H9 (cell line): Measurements from ENCODE around the gene DENND4A. TPM values are rescaled to one million over a fixed set of nuclear protein-coding genes. Genes with fewer than 3 reads are reported as not detected.

Experiments used
- DNase-seq: peaks from one replicate; pipeline ENCODE4 v3.0.0-alpha.2; 2017
- H2AFZ ChIP-seq: one replicate; pipeline ENCODE4 v1.6.1; 2013; ENCODE audit warnings: mild to moderate bottlenecking, low read length, control low read depth, moderate library complexity
- H2AK5ac ChIP-seq: 2 replicates; pipeline ENCODE4 v1.6.1; 2013; ENCODE audit warnings: low read length, control low read depth, mixed read lengths; ENCODE audit not compliant: insufficient read length
- H2BK120ac ChIP-seq: one replicate; pipeline ENCODE4 v1.6.1; 2013; ENCODE audit warnings: low read depth, mild to moderate bottlenecking, low read length, control low read depth, inconsistent platforms; ENCODE audit not compliant: poor library complexity, severe bottlenecking
- H2BK12ac ChIP-seq: 2 replicates; pipeline ENCODE4 v1.6.1; 2013; ENCODE audit warnings: low read length, control low read depth, mixed read lengths, low read depth; ENCODE audit not compliant: insufficient read length
- H2BK15ac ChIP-seq: 2 replicates; pipeline ENCODE4 v1.6.1; 2013; ENCODE audit warnings: low read depth, low read length, control low read depth
- H2BK20ac ChIP-seq: one replicate; pipeline ENCODE4 v1.6.1; 2013; ENCODE audit warnings: low read depth, mild to moderate bottlenecking, low read length, control low read depth, inconsistent platforms; ENCODE audit not compliant: poor library complexity, severe bottlenecking
- H2BK5ac ChIP-seq: 2 replicates; pipeline ENCODE4 v1.6.1; 2013; ENCODE audit warnings: low read length, control low read depth, mixed read lengths; ENCODE audit not compliant: insufficient read length
- H3K14ac ChIP-seq: 2 replicates; pipeline ENCODE4 v1.6.1; 2013; ENCODE audit warnings: low read length, control low read depth; ENCODE audit not compliant: insufficient read depth
- H3K18ac ChIP-seq: 2 replicates; pipeline ENCODE4 v1.6.1; 2013; ENCODE audit warnings: low read depth, mild to moderate bottlenecking, mixed read lengths, low read length, control low read depth; ENCODE audit not compliant: insufficient read length
- H3K23ac ChIP-seq: 2 replicates; pipeline ENCODE4 v1.6.1; 2013; ENCODE audit warnings: low read length, control low read depth, mixed read lengths, low read depth; ENCODE audit not compliant: insufficient read length
- H3K23me2 ChIP-seq: 2 replicates; pipeline ENCODE4 v1.6.1; 2013; ENCODE audit warnings: low read depth, mild to moderate bottlenecking, mixed read lengths, low read length, control low read depth; ENCODE audit not compliant: insufficient read length, poor library complexity, severe bottlenecking
- H3K27ac ChIP-seq: 2 replicates; pipeline ENCODE4 v1.5.1; 2013; ENCODE audit warnings: low read length, control low read depth, mixed read lengths, low read depth; ENCODE audit not compliant: insufficient read length
- H3K27me3 ChIP-seq: 2 replicates; pipeline ENCODE4 v1.6.1; 2013; ENCODE audit warnings: low read length, control low read depth, inconsistent platforms; ENCODE audit not compliant: insufficient read depth
- H3K4ac ChIP-seq: 2 replicates; pipeline ENCODE4 v1.6.1; 2013; ENCODE audit warnings: low read depth, mild to moderate bottlenecking, control low read depth, inconsistent platforms, low read length, moderate library complexity
- H3K4me1 ChIP-seq: 2 replicates; pipeline ENCODE4 v1.6.1; 2013; ENCODE audit warnings: low read length, control low read depth, inconsistent platforms; ENCODE audit not compliant: insufficient read depth
- H3K4me2 ChIP-seq: 2 replicates; pipeline ENCODE4 v1.6.1; 2013; ENCODE audit warnings: low read length, control low read depth, mixed read lengths; ENCODE audit not compliant: insufficient read length, insufficient read depth
- H3K56ac ChIP-seq: 2 replicates; pipeline ENCODE4 v1.6.1; 2013; ENCODE audit warnings: low read depth, mild to moderate bottlenecking, mixed read lengths, low read length, control low read depth; ENCODE audit not compliant: insufficient read length
- H3K79me1 ChIP-seq: 2 replicates; pipeline ENCODE4 v1.6.1; 2013; ENCODE audit warnings: low read depth, mild to moderate bottlenecking, moderate library complexity, low read length, control low read depth, inconsistent platforms; ENCODE audit not compliant: insufficient read depth, poor library complexity, severe bottlenecking
- H3K79me2 ChIP-seq: 2 replicates; pipeline ENCODE4 v1.6.1; 2013; ENCODE audit warnings: low read length, control low read depth, inconsistent platforms; ENCODE audit not compliant: insufficient read depth
- H3K9ac ChIP-seq: 2 replicates; pipeline ENCODE4 v1.6.1; 2013; ENCODE audit warnings: low read length, control low read depth, mixed read lengths; ENCODE audit not compliant: insufficient read length; ENCODE audit errors: extremely low read depth
- H3K9me3 ChIP-seq: one replicate; pipeline ENCODE4 v1.6.1; 2013; ENCODE audit warnings: low read depth, low read length, inconsistent platforms; ENCODE audit not compliant: control insufficient read depth
- H3T11ph ChIP-seq: one replicate; pipeline ENCODE4 v1.6.1; 2013; ENCODE audit warnings: mild to moderate bottlenecking, low read length, control low read depth, inconsistent platforms
- H4K20me1 ChIP-seq: one replicate; pipeline ENCODE4 v1.6.1; 2013; ENCODE audit not compliant: control insufficient read depth, insufficient read length, insufficient read depth
- H4K5ac ChIP-seq: 2 replicates; pipeline ENCODE4 v1.6.1; 2013; ENCODE audit warnings: low read depth, mild to moderate bottlenecking, mixed read lengths, low read length, control low read depth; ENCODE audit not compliant: insufficient read length
- H4K8ac ChIP-seq: replicated peaks from 2 replicates; pipeline ENCODE4 v1.6.1; 2013; ENCODE audit warnings: low read length, control low read depth, mixed read lengths, low read depth; ENCODE audit not compliant: insufficient read length
- H4K91ac ChIP-seq: 2 replicates; pipeline ENCODE4 v1.6.1; 2013; ENCODE audit warnings: low read depth, mild to moderate bottlenecking, moderate library complexity, mixed read lengths, low read length, control low read depth; ENCODE audit not compliant: insufficient read length
- H3K27ac Mint-ChIP-seq, 3 experiments: 2 replicates in 2 of 3; 3 replicates in 1 of 3; pipeline ENCODE4 v1.8.0; 2020 to 2021; ENCODE audit warnings: mixed read lengths in 3 of 3, mild to moderate bottlenecking in 1 of 3, moderate library complexity in 1 of 3
- H3K27me3 Mint-ChIP-seq: 2 replicates; pipeline ENCODE4 v1.8.0; 2021; ENCODE audit warnings: low read depth, mild to moderate bottlenecking, moderate library complexity, mixed read lengths
- H3K36me3 Mint-ChIP-seq, 3 experiments: 2 replicates in 2 of 3; 3 replicates in 1 of 3; pipeline ENCODE4 v1.8.0; 2020 to 2021; ENCODE audit warnings: low read depth in 3 of 3, mixed read lengths in 3 of 3; ENCODE audit not compliant: insufficient read depth in 1 of 3
- H3K4me1 Mint-ChIP-seq, 2 experiments: 2 replicates each; pipeline ENCODE4 v1.8.0; 2020; ENCODE audit warnings: mixed read lengths in 2 of 2
- H3K4me3 Mint-ChIP-seq, 2 experiments: 2 replicates in 1 of 2; 3 replicates in 1 of 2; pipeline ENCODE4 v1.8.0; 2020 to 2021; ENCODE audit warnings: mild to moderate bottlenecking in 2 of 2, mixed read lengths in 2 of 2, moderate library complexity in 1 of 2
- H3K9me3 Mint-ChIP-seq, 2 experiments: 2 replicates in 1 of 2; 3 replicates in 1 of 2; pipeline ENCODE4 v1.8.0; 2020; ENCODE audit warnings: mild to moderate bottlenecking in 2 of 2, mixed read lengths in 2 of 2, moderate library complexity in 1 of 2
- CTCF ChIP-seq: fragments of 200-600 bp; sonication (generic); conservative IDR thresholded peaks from 3 replicates; pipeline ENCODE4 v1.8.0; 2021; ENCODE audit warnings: antibody characterized with exemption, mild to moderate bottlenecking
- WGBS: extraction: QIAGEN DNeasy Blood & Tissue Kit; methylation state at CpG from one replicate; pipeline ENCODE4 v1.1.7; 2013; ENCODE audit warnings: missing lambda C conversion rate, low lambda C conversion rate, mixed read lengths; ENCODE audit not compliant: insufficient read length; ENCODE audit errors: extremely low coverage; 5-methylcytosine and 5-hydroxymethylcytosine counted together
- total RNA-seq: library from RNA; stranded (reverse); gene quantifications from 2 replicates; pipeline ENCODE4 v1.2.1, GENCODE V29; 2021

The DENND4A gene
- total RNA-seq, 1 experiment from 2014 or later, result 4.7 TPM

GRCh38 chr15:65630760-65631159, 161.3 kb downstream of the DENND4A start:
- Histone ChIP-seq H4K20me1 (no peaks in the 10 kb centered on the region), H3K27me3 (no peaks in the 10 kb centered on the region)
- H3K4me3 Mint-ChIP-seq, result no peak overlapping the region

More at GRCh38 chr15:65630760-65631159, 161.3 kb downstream of the DENND4A start:
- Mint-ChIP-seq H3K9me3 (no peaks in the 10 kb centered on the region), H3K27me3 (no peaks in the 10 kb centered on the region), H3K36me3 (no peaks in the 10 kb centered on the region), H3K27ac (no peak overlapping the region; a peak in 1 of 7 replicates), H3K4me1 (peaks cover 9 to 10% of the 10 kb centered on the region in 2 experiments)
- Histone ChIP-seq H3K56ac (no peak overlapping the region), H3K9me3 (no peaks in the 10 kb centered on the region), H3K23me2 (no peaks in the 10 kb centered on the region), H3K18ac (no peak overlapping the region), H3K4me1 (no peaks in the 10 kb centered on the region), H3T11ph (no peak overlapping the region), H3K27ac (no peak overlapping the region), H2BK15ac (no peak overlapping the region), H4K8ac (no peak overlapping the region), H3K79me1 (no peaks in the 10 kb centered on the region), H2AFZ (no peak overlapping the region), H3K23ac (no peak overlapping the region), H2AK5ac (no peak overlapping the region), H2BK120ac (no peak overlapping the region), H3K4ac (no peak overlapping the region), H4K5ac (no peak overlapping the region), H3K4me2 (no peak overlapping the region), H2BK12ac (no peak overlapping the region), H3K9ac (no peak overlapping the region), H3K79me2 (no peaks in the 10 kb centered on the region), H2BK20ac (no peak overlapping the region), H4K91ac (no peak overlapping the region), H3K14ac (no peak overlapping the region), H2BK5ac (no peak overlapping the region)
- no peak for TF ChIP-seq CTCF
- no CpG with 5 or more reads among the region's 5 CpGs for WGBS
- no peak for DNase-seq
